GM12878 (cell line): Measurements from ENCODE around the gene PLD3. TPM values are rescaled to one million over a fixed set of nuclear protein-coding genes. Genes with fewer than 3 reads are reported as not detected.

Source experiments
- microRNA-seq: library from miRNA; unstranded; fragments of <30 nt; microRNA quantifications from one replicate; pipeline ENCODE4, GENCODE V29; 2018
- polyA plus RNA-seq, 11 experiments: library from polyadenylated mRNA; depleted of rRNA in 4 of 11; unstranded in 6 of 11; stranded (reverse) in 5 of 11; fragments of >200 nt; fragmentation: Nextera tagmentation in 4 of 11; fragmentation: Illumina TruSeq in 1 of 11; extraction: Ambion mirVana in 4 of 11; extraction: Trizol in 1 of 11; gene quantifications; 1 replicate in 1 of 11; 2 replicates in 10 of 11; pipeline versions ENCODE4 v1.2.1 to v1.2.3, GENCODE V29; 2011 to 2016; ENCODE audit warnings: inconsistent platforms in 2 of 11, missing spikeins in 2 of 11, low read depth in 1 of 11
- small RNA-seq: library from RNA; depleted of rRNA; stranded (forward); fragments of <200 nt; gene quantifications from one replicate; pipeline ENCODE3, GENCODE V24; 2014
- total RNA-seq, 4 experiments: library from RNA; depleted of rRNA in 3 of 4; stranded (reverse); fragments of >200 nt in 3 of 4; fragmentation: Illumina TruSeq in 1 of 4; extraction: Trizol in 1 of 4; gene quantifications; 2 replicates each; pipeline versions ENCODE4 v1.2.1 to v1.2.3, GENCODE V29; 2013 to 2021

PLD3 gene
- total and polyA plus RNA-seq, 10 of the 15 experiments (the other 5 are each of a cell fraction or from before 2014, with no cell fraction given): 1.3 to 134 (median 72.7) TPM

Small RNAs within 50 kb of the gene (microRNA-seq; reads per million reads assigned to microRNA genes)
- not detected for gene MIR6796

Small RNAs within 50 kb of the gene (small RNA-seq; reads per million reads assigned to genes)
- not detected for gene MIR6796
- not detected for gene RF00019
- gene RNU6-945P: not detected

Other genes with a start within 250 kb of the PLD3 start
Only the 7 nearest of the 12 such genes appear.
- gene AKT2, start 63.4 kb upstream of the PLD3 start, total RNA-seq (2014; rRNA removed): 65.3 and 69.4 TPM in 2 replicates
- 69.1 and 73.6 TPM in 2 replicates for gene AKT2, start 63.4 kb upstream of the PLD3 start, total RNA-seq (2014; rRNA removed; fragmentation: Illumina TruSeq; extraction: Trizol)
- 154 and 158 TPM in 2 replicates for gene AKT2, start 63.4 kb upstream of the PLD3 start, total RNA-seq (2021)
- 88.6 and 185 TPM in 2 replicates for gene AKT2, start 63.4 kb upstream of the PLD3 start, polyA plus RNA-seq (2011; rRNA removed)
- gene AKT2, start 63.4 kb upstream of the PLD3 start, polyA plus RNA-seq (2014; fragmentation: Illumina TruSeq; extraction: Trizol): 67.5 and 136 TPM in 2 replicates
- 1 to 10 TPM; 1.0 to 2.5 TPM for gene AKT2, start 63.4 kb upstream of the PLD3 start, polyA plus RNA-seq (2014; fragmentation: Nextera tagmentation; extraction: Ambion mirVana)
- gene AKT2, start 63.4 kb upstream of the PLD3 start, polyA plus RNA-seq (2014; rRNA removed): 128 and 161 TPM in 2 replicates
- 10 to 100 TPM; 34.6 to 37.4 TPM for gene AKT2, start 63.4 kb upstream of the PLD3 start, polyA plus RNA-seq (2016; fragmentation: Nextera tagmentation; extraction: Ambion mirVana)
- gene C19orf47, start 298 bp upstream of the PLD3 start, total RNA-seq (2014; rRNA removed): 16.1 and 19.9 TPM in 2 replicates
- gene C19orf47, start 298 bp upstream of the PLD3 start, total RNA-seq (2014; rRNA removed; fragmentation: Illumina TruSeq; extraction: Trizol): 5.2 and 6.6 TPM in 2 replicates
- gene C19orf47, start 298 bp upstream of the PLD3 start, total RNA-seq (2021): 29.1 and 30.7 TPM in 2 replicates
- 8.4 and 20.4 TPM in 2 replicates for gene C19orf47, start 298 bp upstream of the PLD3 start, polyA plus RNA-seq (2011; rRNA removed)
- gene C19orf47, start 298 bp upstream of the PLD3 start, polyA plus RNA-seq (2014; fragmentation: Illumina TruSeq; extraction: Trizol): 4.5 and 14.4 TPM in 2 replicates
- 1 to 10 TPM in 1 of 2 experiments, under 1 TPM in 1; 0.11 to 2.0 TPM for gene C19orf47, start 298 bp upstream of the PLD3 start, polyA plus RNA-seq (2014; fragmentation: Nextera tagmentation; extraction: Ambion mirVana)
- gene C19orf47, start 298 bp upstream of the PLD3 start, polyA plus RNA-seq (2014; rRNA removed): 25.1 and 31.8 TPM in 2 replicates
- 10 to 100 TPM; 25.0 to 26.6 TPM for gene C19orf47, start 298 bp upstream of the PLD3 start, polyA plus RNA-seq (2016; fragmentation: Nextera tagmentation; extraction: Ambion mirVana)
- gene HIPK4, start 41.5 kb downstream of the PLD3 start, total RNA-seq (2014; rRNA removed): not detected in 2 replicates
- not detected in 2 replicates for gene HIPK4, start 41.5 kb downstream of the PLD3 start, total RNA-seq (2014; rRNA removed; fragmentation: Illumina TruSeq; extraction: Trizol)
- 0.13 TPM in 1 of 2 replicates, not detected in the other for gene HIPK4, start 41.5 kb downstream of the PLD3 start, total RNA-seq (2021)
- gene HIPK4, start 41.5 kb downstream of the PLD3 start, polyA plus RNA-seq (2011; rRNA removed): not detected in 2 replicates
- not detected in 2 replicates for gene HIPK4, start 41.5 kb downstream of the PLD3 start, polyA plus RNA-seq (2014; fragmentation: Illumina TruSeq; extraction: Trizol)
- not detected for gene HIPK4, start 41.5 kb downstream of the PLD3 start, polyA plus RNA-seq (2014; fragmentation: Nextera tagmentation; extraction: Ambion mirVana)
- not detected in 2 replicates for gene HIPK4, start 41.5 kb downstream of the PLD3 start, polyA plus RNA-seq (2014; rRNA removed)
- under 1 TPM; 0.07 to 0.08 TPM for gene HIPK4, start 41.5 kb downstream of the PLD3 start, polyA plus RNA-seq (2016; fragmentation: Nextera tagmentation; extraction: Ambion mirVana)
- 0.98 and 1.1 TPM in 2 replicates for gene PRX, start 64.7 kb downstream of the PLD3 start, total RNA-seq (2014; rRNA removed)
- gene PRX, start 64.7 kb downstream of the PLD3 start, total RNA-seq (2014; rRNA removed; fragmentation: Illumina TruSeq; extraction: Trizol): 0.54 and 0.69 TPM in 2 replicates
- gene PRX, start 64.7 kb downstream of the PLD3 start, total RNA-seq (2021): 1.2 and 1.3 TPM in 2 replicates
- gene PRX, start 64.7 kb downstream of the PLD3 start, polyA plus RNA-seq (2011; rRNA removed): 0.45 and 0.71 TPM in 2 replicates
- 0.27 and 0.50 TPM in 2 replicates for gene PRX, start 64.7 kb downstream of the PLD3 start, polyA plus RNA-seq (2014; fragmentation: Illumina TruSeq; extraction: Trizol)
- gene PRX, start 64.7 kb downstream of the PLD3 start, polyA plus RNA-seq (2014; fragmentation: Nextera tagmentation; extraction: Ambion mirVana): under 1 TPM in 1 of 2 experiments, not detected in 1; 0.02 TPM
- gene PRX, start 64.7 kb downstream of the PLD3 start, polyA plus RNA-seq (2014; rRNA removed): 1.1 and 1.4 TPM in 2 replicates
- gene PRX, start 64.7 kb downstream of the PLD3 start, polyA plus RNA-seq (2016; fragmentation: Nextera tagmentation; extraction: Ambion mirVana): under 1 TPM; 0.12 to 0.29 TPM
- gene SERTAD1, start 77.3 kb downstream of the PLD3 start, total RNA-seq (2014; rRNA removed): 12.2 and 12.9 TPM in 2 replicates
- 4.0 and 4.5 TPM in 2 replicates for gene SERTAD1, start 77.3 kb downstream of the PLD3 start, total RNA-seq (2014; rRNA removed; fragmentation: Illumina TruSeq; extraction: Trizol)
- gene SERTAD1, start 77.3 kb downstream of the PLD3 start, total RNA-seq (2021): 10.4 and 10.7 TPM in 2 replicates
- gene SERTAD1, start 77.3 kb downstream of the PLD3 start, polyA plus RNA-seq (2011; rRNA removed): 3.8 and 6.5 TPM in 2 replicates
- 0.89 and 2.6 TPM in 2 replicates for gene SERTAD1, start 77.3 kb downstream of the PLD3 start, polyA plus RNA-seq (2014; fragmentation: Illumina TruSeq; extraction: Trizol)
- 1 to 10 TPM in 1 of 2 experiments, under 1 TPM in 1; 0.23 to 1.6 TPM for gene SERTAD1, start 77.3 kb downstream of the PLD3 start, polyA plus RNA-seq (2014; fragmentation: Nextera tagmentation; extraction: Ambion mirVana)
- 9.5 and 12.9 TPM in 2 replicates for gene SERTAD1, start 77.3 kb downstream of the PLD3 start, polyA plus RNA-seq (2014; rRNA removed)
- 10 to 100 TPM; 12.5 to 14.2 TPM for gene SERTAD1, start 77.3 kb downstream of the PLD3 start, polyA plus RNA-seq (2016; fragmentation: Nextera tagmentation; extraction: Ambion mirVana)
- 14.4 and 16.7 TPM in 2 replicates for gene SERTAD3, start 95.6 kb downstream of the PLD3 start, total RNA-seq (2014; rRNA removed)
- gene SERTAD3, start 95.6 kb downstream of the PLD3 start, total RNA-seq (2014; rRNA removed; fragmentation: Illumina TruSeq; extraction: Trizol): 12.4 and 13.6 TPM in 2 replicates
- 19.3 and 22.4 TPM in 2 replicates for gene SERTAD3, start 95.6 kb downstream of the PLD3 start, total RNA-seq (2021)
- 10.0 and 12.9 TPM in 2 replicates for gene SERTAD3, start 95.6 kb downstream of the PLD3 start, polyA plus RNA-seq (2011; rRNA removed)
- gene SERTAD3, start 95.6 kb downstream of the PLD3 start, polyA plus RNA-seq (2014; fragmentation: Illumina TruSeq; extraction: Trizol): 7.4 and 9.5 TPM in 2 replicates
- gene SERTAD3, start 95.6 kb downstream of the PLD3 start, polyA plus RNA-seq (2014; fragmentation: Nextera tagmentation; extraction: Ambion mirVana): 1 to 10 TPM; 4.2 to 8.4 TPM
- gene SERTAD3, start 95.6 kb downstream of the PLD3 start, polyA plus RNA-seq (2014; rRNA removed): 13.8 and 16.2 TPM in 2 replicates
- 10 to 100 TPM; 13.9 to 17.4 TPM for gene SERTAD3, start 95.6 kb downstream of the PLD3 start, polyA plus RNA-seq (2016; fragmentation: Nextera tagmentation; extraction: Ambion mirVana)
- 47.5 and 48.3 TPM in 2 replicates for gene BLVRB, start 117.0 kb downstream of the PLD3 start, total RNA-seq (2014; rRNA removed)
- 21.2 and 21.7 TPM in 2 replicates for gene BLVRB, start 117.0 kb downstream of the PLD3 start, total RNA-seq (2014; rRNA removed; fragmentation: Illumina TruSeq; extraction: Trizol)
- 30.0 and 31.6 TPM in 2 replicates for gene BLVRB, start 117.0 kb downstream of the PLD3 start, total RNA-seq (2021)
- 10.9 and 23.9 TPM in 2 replicates for gene BLVRB, start 117.0 kb downstream of the PLD3 start, polyA plus RNA-seq (2011; rRNA removed)
- 2.5 and 11.3 TPM in 2 replicates for gene BLVRB, start 117.0 kb downstream of the PLD3 start, polyA plus RNA-seq (2014; fragmentation: Illumina TruSeq; extraction: Trizol)
- gene BLVRB, start 117.0 kb downstream of the PLD3 start, polyA plus RNA-seq (2014; fragmentation: Nextera tagmentation; extraction: Ambion mirVana): 10 to 100 TPM in 1 of 2 experiments, 1 to 10 TPM in 1; 6.3 to 16.3 TPM
- gene BLVRB, start 117.0 kb downstream of the PLD3 start, polyA plus RNA-seq (2014; rRNA removed): 53.3 and 58.1 TPM in 2 replicates
- 10 to 100 TPM; 38.9 to 42.7 TPM for gene BLVRB, start 117.0 kb downstream of the PLD3 start, polyA plus RNA-seq (2016; fragmentation: Nextera tagmentation; extraction: Ambion mirVana)